Heart left ventricle (tissue), 16 donors: ENCODE data around the gene C1orf122. TPM values are rescaled to one million over a fixed set of nuclear protein-coding genes. Genes with fewer than 3 reads are reported as not detected.

Experiments
- ATAC-seq, 4 donors: fragments of 200-7000 bp; cut with Tn5 transposase; one replicate each; pipeline ENCODE4 v1.9.1; 2020 to 2022; ENCODE audit warnings: moderate library complexity in 4 of 4, mild to moderate bottlenecking in 3 of 4, moderate number of reproducible peaks in 1 of 4
- DNase-seq, 5 donors: peaks; one replicate each; pipeline ENCODE4 v3.0.0-alpha.2; 2020
- H3K27ac ChIP-seq, 12 donors: fragments of 200-600 bp; sonication (generic) in 4 of 12; one replicate each; pipeline versions ENCODE4 v1.5.0 to v1.8.0; 2016 to 2022; ENCODE audit warnings: mild to moderate bottlenecking in 2 of 12
- H3K27me3 ChIP-seq, 9 donors: fragments of 200-600 bp; sonication (generic) in 2 of 9; one replicate each; pipeline versions ENCODE4 v1.5.1 to v1.8.0; 2016 to 2022; ENCODE audit warnings: mild to moderate bottlenecking in 3 of 9
- H3K36me3 ChIP-seq, 9 donors: fragments of 200-600 bp; sonication (generic) in 2 of 9; one replicate each; pipeline versions ENCODE4 v1.5.0 to v1.8.0; 2018 to 2022; ENCODE audit warnings: mild to moderate bottlenecking in 2 of 9
- H3K4me1 ChIP-seq, 12 donors: fragments of 200-600 bp; sonication (generic) in 4 of 12; one replicate each; pipeline versions ENCODE4 v1.5.0 to v1.8.0; 2016 to 2022; ENCODE audit warnings: mild to moderate bottlenecking in 3 of 12
- H3K4me3 ChIP-seq, 12 donors: fragments of 200-600 bp; sonication (generic) in 4 of 12; one replicate each; pipeline versions ENCODE4 v1.5.0 to v1.8.0; 2017 to 2022; ENCODE audit warnings: mild to moderate bottlenecking in 9 of 12, moderate library complexity in 4 of 12
- H3K9me3 ChIP-seq, 12 donors: fragments of 200-600 bp; sonication (generic) in 4 of 12; one replicate each; pipeline versions ENCODE4 v1.5.0 to v1.8.0; 2016 to 2022; ENCODE audit warnings: mild to moderate bottlenecking in 1 of 12
- POLR2A ChIP-seq, 2 donors: fragments of 450-650 bp; IDR thresholded peaks; one replicate each; pipeline ENCODE4 v1.6.1; 2017; ENCODE audit warnings: antibody characterized with exemption in 2 of 2, mild to moderate bottlenecking in 2 of 2, moderate library complexity in 2 of 2
- whole genome bisulfite sequencing, 4 donors: extraction: QIAGEN DNeasy Blood & Tissue Kit in 2 of 4; methylation state at CpG; one replicate each; pipeline versions ENCODE4 v1.1.5 to v1.1.7; 2013 to 2018; 5-methylcytosine and 5-hydroxymethylcytosine counted together
- intact Hi-C, 10 donors: fragments of 100-400 bp; cut with DNase I; formaldehyde crosslinking; loops; one replicate each; pipeline versions ENCODE4 v1.11.1 to v1.14.2; 2022
- polyA plus RNA-seq, 2 donors: library from polyadenylated mRNA; stranded (reverse); fragments of 200-250 nt; gene quantifications; one replicate each; pipeline ENCODE4 v1.2.3, GENCODE V29; 2013
- total RNA-seq, 9 donors: library from RNA; depleted of rRNA in 2 of 9; stranded (reverse); fragments of >200 nt in 2 of 9; fragmentation: NEBNext Ultra II Directional in 3 of 9; extraction: Animal tissue kit (Norgen Biotek cat#: 25700) in 3 of 9; gene quantifications; one replicate each; pipeline versions ENCODE4 v1.1.0 to v1.2.4, GENCODE V29; 2016 to 2023
- TF ChIP-seq, protein P1 (sequence below), 12 donors: fragments of 200-600 bp; sonication (generic) in 4 of 12; IDR thresholded peaks; one replicate each; pipeline versions ENCODE4 v1.5.0 to v1.8.0; 2018 to 2022; ENCODE audit warnings: antibody characterized with exemption in 12 of 12, mild to moderate bottlenecking in 5 of 12
- donor health status: ischemic (EF 13 %, LVEDD 7.1; RV severe dilation, severe dysfunction).
- donor health status: healthy with polysubstance abuse.
- donor health status: DM: no; HTN: yes; CAD: no.
- donor health status: DM: no; HTN: no; CAD: no.
- donor health status: ischemic (EF 25% LVEDD 6.9; RV normal size, moderate dysfunction).
- donor health status: ischemic (EF 25% LVEDD 5.7; RV mildly dilated, moderate dysfunction).
- donor health status: healthy.
- donor health status: DM: yes; HTN: yes; CAD: no.
- donor health status: ischemic (EF 35%, LVEDD 5.7; RV mildly dilated, moderate dysfunction).
- donor health status: nonischemic (EF 11% LVEDD 7.7; RV severe dilation, severe dysfunction).
- donor health status: DM: yes; HTN: yes; CAD: no.
- donor health status: PGD.
- donor health status: ischemic (EF 29% LVEDD 5.4; RV normal size, mild dysfunction).
- donor health status: nonischemic (EF 23%, LVEDD 6.1; RV moderate dilation, normal function).

C1orf122 gene
- total and polyA plus RNA-seq, 11 donors, result 29.1 to 93.0 (median 44.0) TPM

DNA sequence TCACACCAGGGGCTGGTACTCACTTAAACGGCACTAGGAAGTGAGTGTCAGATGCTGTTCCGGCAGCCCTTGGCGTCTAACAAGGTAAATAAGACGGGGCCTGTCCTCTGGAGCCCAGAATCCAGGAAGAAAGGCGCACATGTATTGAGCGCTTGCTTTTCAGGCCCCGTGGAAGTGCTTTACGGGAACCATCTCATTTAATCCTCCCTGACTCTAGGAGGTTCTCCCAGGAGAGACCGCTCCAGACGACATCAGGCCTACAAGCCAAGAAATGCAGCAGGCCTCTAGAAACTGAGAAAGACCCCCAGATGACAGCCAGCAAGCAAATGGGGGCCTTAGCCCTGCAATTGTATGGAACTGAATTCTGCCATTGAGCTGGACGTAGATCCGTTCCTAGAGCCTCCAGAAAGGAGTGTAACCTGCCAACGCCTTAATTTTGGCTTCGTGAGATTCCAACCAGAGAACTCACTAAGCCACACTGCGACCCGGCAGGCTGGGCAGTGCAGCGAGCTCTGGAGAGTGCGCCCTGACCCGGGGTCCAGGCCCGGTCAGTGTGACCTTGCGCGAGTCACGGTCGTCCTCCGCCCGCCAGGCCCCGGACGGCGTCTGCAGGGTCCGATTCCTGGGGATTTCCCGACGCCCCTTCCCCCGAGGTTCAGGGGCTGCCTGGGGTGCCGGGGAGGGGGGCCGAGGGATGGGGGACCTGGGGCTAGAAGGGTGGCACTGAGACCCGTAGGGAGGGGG lies 14.5 kb upstream of the C1orf122 start:
- ATAC-seq, result no peak
- peaks cover 0 to 20% (median 13%) of the 10 kb centered on the region in 12 donors for H3K4me1 ChIP-seq
- 29 to 39% (median 32%) methylated on average over 20 to 36 of the region's 36 CpGs for WGBS, 4 donors
- TF ChIP-seq, protein P1, sequence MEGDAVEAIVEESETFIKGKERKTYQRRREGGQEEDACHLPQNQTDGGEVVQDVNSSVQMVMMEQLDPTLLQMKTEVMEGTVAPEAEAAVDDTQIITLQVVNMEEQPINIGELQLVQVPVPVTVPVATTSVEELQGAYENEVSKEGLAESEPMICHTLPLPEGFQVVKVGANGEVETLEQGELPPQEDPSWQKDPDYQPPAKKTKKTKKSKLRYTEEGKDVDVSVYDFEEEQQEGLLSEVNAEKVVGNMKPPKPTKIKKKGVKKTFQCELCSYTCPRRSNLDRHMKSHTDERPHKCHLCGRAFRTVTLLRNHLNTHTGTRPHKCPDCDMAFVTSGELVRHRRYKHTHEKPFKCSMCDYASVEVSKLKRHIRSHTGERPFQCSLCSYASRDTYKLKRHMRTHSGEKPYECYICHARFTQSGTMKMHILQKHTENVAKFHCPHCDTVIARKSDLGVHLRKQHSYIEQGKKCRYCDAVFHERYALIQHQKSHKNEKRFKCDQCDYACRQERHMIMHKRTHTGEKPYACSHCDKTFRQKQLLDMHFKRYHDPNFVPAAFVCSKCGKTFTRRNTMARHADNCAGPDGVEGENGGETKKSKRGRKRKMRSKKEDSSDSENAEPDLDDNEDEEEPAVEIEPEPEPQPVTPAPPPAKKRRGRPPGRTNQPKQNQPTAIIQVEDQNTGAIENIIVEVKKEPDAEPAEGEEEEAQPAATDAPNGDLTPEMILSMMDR (IDR thresholded peaks at IDR 0.05), result no peak
- no peak for TF ChIP-seq POLR2A (IDR thresholded peaks at IDR 0.05)
- intact Hi-C loops, result loop anchor here in 1 of 10 donors (10.0 kb wide), 1 partner anchor 98 kb away; the partner anchor contains the start of gene CDCA8
- no peaks in the 10 kb centered on the region for H3K36me3 ChIP-seq
- peak overlapping the region; percentile 25 to 76 (median 58) for H3K4me3 ChIP-seq
- peaks cover 0 to 24% (median 5%) of the 10 kb centered on the region in 9 donors for H3K27me3 ChIP-seq
- DNase-seq, result no peak
- no peak overlapping the region for H3K27ac ChIP-seq
- no peaks in the 10 kb centered on the region for H3K9me3 ChIP-seq

DNA sequence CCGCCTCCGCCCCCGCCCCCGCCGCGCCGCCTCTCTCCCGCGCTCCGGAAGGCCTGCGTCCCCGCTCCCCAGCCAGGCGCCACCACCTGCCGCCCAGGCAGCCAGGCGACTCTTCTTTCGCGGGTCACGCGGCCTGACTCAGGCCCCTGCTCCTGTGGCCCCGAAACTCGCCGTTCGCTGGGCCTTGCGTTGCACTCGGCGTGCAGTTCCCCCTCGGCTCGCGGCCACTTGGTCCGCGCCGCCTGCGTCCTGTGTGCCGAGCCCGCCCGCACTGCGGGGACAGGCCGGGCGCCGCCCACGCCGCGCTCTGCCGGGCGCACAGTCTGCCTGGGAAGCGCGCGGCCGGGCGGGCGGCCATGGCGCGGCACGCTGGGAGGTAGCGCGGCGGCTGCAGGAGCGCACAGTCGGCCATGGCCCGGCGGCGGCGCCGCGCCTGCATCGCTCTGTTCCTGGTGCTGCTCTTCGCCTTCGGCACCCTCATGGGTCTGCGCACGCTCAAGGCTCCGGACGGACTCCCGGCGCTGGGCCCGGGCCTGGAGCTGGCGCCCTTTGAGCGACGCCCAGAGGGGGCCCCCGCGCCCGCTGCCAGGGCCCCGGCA lies 13.7 kb upstream of the C1orf122 start, which contains the start of gene MANEAL:
Gene MANEAL, plus strand, starts transcription at position 75 of the 599 bp plus-strand sequence. Its CDS starts 336 bp downstream, at position 411.
- 0 to 1% (median 0%) methylated on average over 14 to 82 of the region's 82 CpGs for WGBS, 4 donors
- no peak for TF ChIP-seq POLR2A (IDR thresholded peaks at IDR 0.05)
- TF ChIP-seq, protein P1 (IDR thresholded peaks at IDR 0.05), result no peak

DNA sequence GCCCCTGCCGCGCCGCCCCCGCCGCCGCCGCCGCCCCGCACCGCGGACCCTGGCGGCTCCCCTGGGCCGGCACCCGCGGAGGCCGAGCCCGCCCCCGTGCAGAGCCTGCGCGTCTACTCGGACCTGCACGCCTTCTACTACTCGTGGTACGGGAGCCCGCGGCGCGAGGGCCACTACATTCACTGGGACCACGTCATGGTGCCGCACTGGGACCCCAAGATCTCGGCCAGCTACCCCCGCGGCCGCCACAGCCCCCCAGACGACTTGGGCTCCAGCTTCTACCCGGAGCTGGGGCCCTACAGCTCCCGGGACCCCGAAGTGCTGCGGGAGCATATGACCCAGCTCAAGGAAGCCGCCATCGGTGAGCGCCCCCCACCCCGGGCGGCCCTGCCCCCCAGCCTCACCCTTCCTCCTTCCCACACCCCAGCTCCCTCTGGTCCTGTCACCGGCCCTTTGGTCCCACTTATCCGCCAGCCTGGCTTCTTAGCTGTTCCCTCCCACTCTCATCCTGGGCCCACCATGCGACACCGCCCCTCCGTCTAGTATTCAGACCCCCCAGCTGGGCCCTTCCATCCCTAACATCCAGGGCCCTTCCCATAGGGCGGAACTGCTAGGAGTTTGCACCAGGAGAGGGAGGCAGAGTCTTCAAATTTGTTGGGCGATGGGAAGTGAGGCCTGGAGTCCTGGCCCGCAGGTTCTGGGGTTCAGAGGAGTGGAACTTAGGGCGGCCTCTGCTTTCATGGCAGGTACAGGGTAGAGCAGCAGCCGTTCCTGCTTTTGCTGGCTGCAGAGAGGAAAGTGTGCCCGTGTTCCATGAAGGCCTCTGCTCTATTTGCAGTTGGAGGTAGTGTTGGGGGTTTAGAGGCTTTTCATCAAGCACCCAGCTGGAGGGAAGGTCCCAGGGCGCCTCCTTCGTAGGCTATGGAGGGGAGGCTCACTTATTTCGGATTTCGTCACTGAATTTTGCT lies 12.9 kb upstream of the C1orf122 start:
- Histone ChIP-seq H3K9me3 (no peaks in the 10 kb centered on the region), H3K4me1 (peaks cover 0 to 20% (median 13%) of the 10 kb centered on the region in 12 donors), H3K4me3 (peak overlapping the region in 10 of 12 donors; percentile 51 to 76 (median 62)), H3K27ac (no peak overlapping the region), H3K36me3 (peaks cover 0 to 2% (median 0%) of the 10 kb centered on the region in 9 donors), H3K27me3 (peaks cover 0 to 16% (median 0%) of the 10 kb centered on the region in 9 donors)
- no peak for ATAC-seq
- WGBS, 4 donors, result 10 to 26% (median 10%) methylated on average over 19 to 59 of the region's 59 CpGs
- TF ChIP-seq, protein P1 (IDR thresholded peaks at IDR 0.05), result no peak
- no peak for TF ChIP-seq POLR2A (IDR thresholded peaks at IDR 0.05)
- DNase-seq, result peak in 1 of 5 donors; percentile 23
- intact Hi-C loops, result loop anchor here in 1 of 10 donors (10.0 kb wide), 1 partner anchor 100 kb away; the partner anchor contains the start of gene CDCA8

More for the DNA sequence above, 13.7 kb upstream of the C1orf122 start, which contains the start of gene MANEAL:
- DNase-seq (peak; percentile 33 to 67 (median 42)), ATAC-seq (peak; percentile 45 to 90 (median 82))
- no peaks in the 10 kb centered on the region for H3K36me3 ChIP-seq
- peak within 1 kb of the TSS; percentile 25 to 76 (median 58) for H3K4me3 ChIP-seq
- H3K27ac ChIP-seq, result no peak within 1 kb of the TSS
- H3K4me1 ChIP-seq, result peaks cover 0 to 20% (median 13%) of the 10 kb centered on the region in 12 donors
- intact Hi-C loops, result loop anchor here in 1 of 10 donors (10.0 kb wide), 1 partner anchor 99 kb away; the partner anchor contains the start of gene CDCA8
- no peaks in the 10 kb centered on the region for H3K9me3 ChIP-seq
- H3K27me3 ChIP-seq, result peaks cover 0 to 18% (median under 1%) of the 10 kb centered on the region in 9 donors
